Ovary (tissue), 3 donors: ENCODE measurements around the gene ALOX12B.

Experiments used
- EP300 ChIP-seq: sonication (generic); formaldehyde crosslinking; IDR thresholded peaks from one replicate; pipeline ENCODE4 v1.6.1; 2017; ENCODE audit warnings: antibody characterized with exemption
- POLR2A ChIP-seq: fragments of 450-650 bp; IDR thresholded peaks from one replicate; pipeline ENCODE4 v1.6.1; 2017; ENCODE audit warnings: antibody characterized with exemption, mild to moderate bottlenecking, moderate library complexity
- TF ChIP-seq, protein P1 (sequence below), 3 donors: fragments of 450-650 bp in 2 of 3; fragments of 200-600 bp in 1 of 3; IDR thresholded peaks; one replicate each; pipeline versions ENCODE4 v1.5.1 to v1.8.0; 2016 to 2022; ENCODE audit warnings: antibody characterized with exemption in 3 of 3, mild to moderate bottlenecking in 1 of 3
- donor health status: DM: no; HTN: no; CAD: no.

DNA sequence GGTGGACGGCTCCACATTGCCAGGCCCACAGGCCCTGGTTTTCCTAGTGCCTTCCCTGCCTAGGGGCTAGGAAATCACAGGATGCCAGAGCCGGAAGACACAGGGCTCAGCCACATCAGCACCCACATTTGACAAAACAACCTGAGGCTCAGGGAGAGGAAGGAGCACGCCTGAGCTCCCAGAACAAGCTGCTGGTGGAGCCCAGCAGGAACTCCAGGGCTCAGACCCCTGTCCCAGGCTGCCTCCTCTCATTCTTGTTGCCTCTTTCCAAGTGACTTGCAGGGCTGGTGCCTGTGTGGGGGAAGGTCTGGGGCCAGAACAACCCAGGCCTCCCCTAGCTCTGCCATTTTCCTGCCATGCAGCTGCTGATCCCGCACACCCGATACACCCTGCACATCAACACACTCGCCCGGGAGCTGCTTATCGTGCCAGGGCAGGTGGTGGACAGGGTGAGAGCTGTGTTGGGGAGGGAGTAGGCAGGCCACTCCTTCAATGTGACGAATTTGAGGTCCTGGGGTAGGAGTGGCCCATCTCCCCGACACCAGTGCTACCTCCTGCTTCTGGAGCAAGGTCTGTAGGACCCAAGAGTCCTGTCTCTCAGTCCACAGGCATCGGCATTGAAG is 41.1 kb downstream of the ALOX12B start:
- TF ChIP-seq, protein P1, sequence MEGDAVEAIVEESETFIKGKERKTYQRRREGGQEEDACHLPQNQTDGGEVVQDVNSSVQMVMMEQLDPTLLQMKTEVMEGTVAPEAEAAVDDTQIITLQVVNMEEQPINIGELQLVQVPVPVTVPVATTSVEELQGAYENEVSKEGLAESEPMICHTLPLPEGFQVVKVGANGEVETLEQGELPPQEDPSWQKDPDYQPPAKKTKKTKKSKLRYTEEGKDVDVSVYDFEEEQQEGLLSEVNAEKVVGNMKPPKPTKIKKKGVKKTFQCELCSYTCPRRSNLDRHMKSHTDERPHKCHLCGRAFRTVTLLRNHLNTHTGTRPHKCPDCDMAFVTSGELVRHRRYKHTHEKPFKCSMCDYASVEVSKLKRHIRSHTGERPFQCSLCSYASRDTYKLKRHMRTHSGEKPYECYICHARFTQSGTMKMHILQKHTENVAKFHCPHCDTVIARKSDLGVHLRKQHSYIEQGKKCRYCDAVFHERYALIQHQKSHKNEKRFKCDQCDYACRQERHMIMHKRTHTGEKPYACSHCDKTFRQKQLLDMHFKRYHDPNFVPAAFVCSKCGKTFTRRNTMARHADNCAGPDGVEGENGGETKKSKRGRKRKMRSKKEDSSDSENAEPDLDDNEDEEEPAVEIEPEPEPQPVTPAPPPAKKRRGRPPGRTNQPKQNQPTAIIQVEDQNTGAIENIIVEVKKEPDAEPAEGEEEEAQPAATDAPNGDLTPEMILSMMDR (IDR thresholded peaks at IDR 0.05): no peak
- TF ChIP-seq POLR2A: no peak
- TF ChIP-seq EP300: no peak
